GM19467 (cell line): ENCODE data around the gene TACC3.

ENCODE experiments used
- ATAC-seq: cut with Tn5 transposase; IDR thresholded peaks from one replicate; pipeline ENCODE4 v1.9.1; 2021; ENCODE audit warnings: mild to moderate bottlenecking, moderate library complexity; ENCODE audit not compliant: unreplicated experiment

TACC3 gene

DNA sequence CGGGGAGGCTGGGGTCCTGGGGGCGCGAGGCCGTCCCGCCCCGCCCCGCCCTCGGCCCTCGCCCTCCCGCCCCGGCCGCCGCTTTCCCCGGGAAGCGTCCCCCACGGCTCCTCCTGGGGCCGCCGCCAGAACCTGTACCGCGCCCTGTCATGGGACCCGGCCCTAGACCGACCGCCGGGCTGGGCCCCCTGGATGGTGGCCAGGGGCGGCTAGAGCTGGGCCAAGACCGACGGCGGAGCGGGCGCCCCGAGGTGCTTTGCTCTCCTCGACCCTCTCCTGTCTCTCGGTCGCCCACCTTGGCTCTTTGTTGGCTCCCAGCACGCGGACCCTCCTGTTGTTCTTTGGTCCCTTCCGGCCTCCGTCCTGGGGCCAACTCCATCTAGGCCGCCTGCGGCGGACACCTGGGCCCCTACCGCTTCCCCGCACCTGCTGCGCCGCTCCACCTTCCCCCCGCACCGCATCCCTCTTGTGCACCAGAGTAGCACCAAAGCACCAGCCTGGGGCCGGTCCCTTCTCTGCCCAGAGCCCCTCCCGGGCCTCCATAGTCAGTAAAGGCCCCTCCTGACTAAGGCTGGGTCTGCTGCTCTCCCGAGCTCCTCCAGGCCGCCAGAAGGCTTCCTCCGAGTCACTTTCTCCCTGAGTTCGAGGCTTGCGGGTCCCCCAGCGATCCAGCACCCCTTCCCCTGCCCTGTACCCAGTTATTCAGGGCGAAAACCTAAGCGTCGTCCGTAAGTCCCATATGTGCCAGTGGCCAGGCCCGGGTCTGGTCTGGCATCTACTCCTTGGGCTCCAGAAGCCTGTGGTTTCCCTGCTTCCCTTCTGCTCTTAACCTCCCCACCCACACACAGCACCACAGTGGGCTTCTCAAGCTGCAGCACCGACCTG, 587 bp downstream of the TACC3 start:
- ATAC-seq, result no peak

DNA sequence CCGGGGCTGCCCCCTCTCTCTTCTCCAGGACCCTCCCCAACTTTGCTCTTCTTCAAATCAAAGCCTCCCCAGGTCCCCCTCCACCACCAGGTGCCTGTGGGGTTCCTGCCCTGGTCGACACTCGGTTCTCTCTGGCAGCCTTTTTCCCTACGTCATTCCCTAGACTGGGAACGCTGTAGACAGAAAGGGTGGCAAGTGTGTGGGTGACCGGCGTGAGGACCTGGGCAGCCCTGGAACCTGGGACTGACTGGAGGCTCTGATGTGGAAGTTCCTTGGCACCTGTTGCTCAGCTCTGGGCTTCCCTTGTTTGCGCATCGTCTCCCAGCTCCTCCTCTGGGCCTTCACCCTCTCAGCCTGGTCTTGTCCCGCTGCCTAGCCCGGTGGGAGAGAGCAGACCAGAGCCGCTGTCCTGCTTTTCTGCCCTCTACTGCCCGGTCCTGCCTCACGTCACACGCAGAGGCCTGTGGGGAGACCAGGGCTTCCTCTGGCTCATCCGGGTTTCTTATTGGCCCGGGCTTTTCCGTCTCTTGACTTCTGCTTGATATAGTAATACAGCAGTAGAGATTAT, 1.3 kb downstream of the TACC3 start:
- ATAC-seq, result no peak

DNA sequence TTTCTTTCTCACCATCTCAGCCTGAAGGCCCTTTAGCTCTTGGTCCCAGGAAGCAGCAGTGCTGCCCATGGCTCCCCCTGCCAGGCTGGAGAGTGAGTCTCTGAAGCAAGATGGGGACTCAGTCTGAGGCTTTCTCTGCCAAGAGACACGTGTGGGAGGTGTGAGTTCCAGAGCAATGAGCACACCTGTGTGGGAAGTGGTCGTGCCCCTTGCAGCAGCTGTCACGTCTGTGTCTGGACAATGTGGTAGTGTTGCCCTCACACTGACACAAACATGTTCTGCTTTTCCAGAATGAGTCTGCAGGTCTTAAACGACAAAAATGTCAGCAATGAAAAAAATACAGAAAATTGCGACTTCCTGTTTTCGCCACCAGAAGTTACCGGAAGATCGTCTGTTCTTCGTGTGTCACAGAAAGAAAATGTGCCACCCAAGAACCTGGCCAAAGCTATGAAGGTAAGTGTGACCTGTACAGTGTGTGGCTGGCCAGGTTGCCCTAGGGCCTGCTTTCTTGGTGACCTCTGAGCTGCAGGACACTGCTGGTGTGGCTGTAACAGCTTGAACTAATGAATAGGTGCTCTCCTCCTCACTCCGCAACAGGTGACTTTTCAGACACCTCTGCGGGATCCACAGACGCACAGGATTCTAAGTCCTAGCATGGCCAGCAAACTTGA, 1.9 kb downstream of the TACC3 start:
- no peak for ATAC-seq

DNA sequence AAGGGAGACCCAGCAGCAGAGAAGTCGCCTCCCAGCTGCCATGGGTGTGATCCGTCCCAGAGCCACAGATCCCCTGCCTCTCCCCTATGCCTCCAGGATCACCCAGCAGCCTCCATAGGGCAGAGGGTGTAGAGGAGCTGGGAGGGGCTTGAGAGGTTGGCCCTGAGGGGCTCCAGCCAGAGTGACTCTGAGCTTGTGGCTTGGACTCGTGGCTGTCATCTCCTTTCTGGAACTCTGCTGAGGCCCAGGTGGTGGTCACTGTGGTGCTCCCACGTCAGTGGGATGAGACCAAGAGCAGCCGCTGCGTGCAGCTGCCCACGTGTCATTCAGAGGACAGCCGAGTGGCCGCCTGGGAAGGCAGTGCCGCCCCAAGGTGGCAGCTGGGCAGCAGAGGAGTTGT, 4.2 kb downstream of the TACC3 start:
- no peak for ATAC-seq

DNA sequence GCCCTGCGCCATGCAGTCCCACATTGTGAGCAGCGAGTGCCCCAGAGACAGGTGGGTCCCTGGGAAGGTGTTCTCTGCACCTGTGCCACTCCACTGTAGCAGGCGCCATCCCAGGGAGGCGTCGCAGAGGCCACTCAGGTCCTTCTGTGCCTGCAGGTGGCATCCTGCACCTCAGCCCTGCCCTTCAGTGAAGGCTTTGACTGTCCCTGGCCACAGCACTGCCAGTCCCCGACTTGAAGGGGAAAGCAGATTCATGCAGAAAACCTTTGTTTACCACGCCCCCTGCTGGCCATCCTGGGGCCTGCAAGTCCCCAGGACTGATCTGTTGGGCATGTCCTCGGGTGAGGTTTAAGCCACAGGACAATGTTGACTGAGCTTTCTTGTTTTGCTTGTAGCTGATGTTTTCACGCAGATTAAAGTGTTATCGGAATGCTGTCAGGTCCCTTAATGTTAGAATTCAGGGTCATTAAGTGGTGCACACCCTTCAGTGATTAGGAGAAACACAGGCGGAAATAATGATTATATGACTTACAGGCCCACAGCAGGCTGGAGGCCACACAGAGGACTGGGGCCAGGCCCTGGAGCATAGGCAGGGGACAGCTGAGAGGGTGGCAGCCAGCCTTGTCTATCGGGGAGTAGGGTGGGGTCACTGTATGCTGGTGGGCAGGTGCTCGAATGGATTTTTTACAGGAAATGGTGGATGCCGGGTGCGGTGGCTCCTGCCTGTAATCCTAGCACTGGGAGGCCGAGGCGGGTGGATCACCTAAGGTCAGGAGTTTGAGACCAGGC, 5.0 kb downstream of the TACC3 start:
- ATAC-seq, result no peak

DNA sequence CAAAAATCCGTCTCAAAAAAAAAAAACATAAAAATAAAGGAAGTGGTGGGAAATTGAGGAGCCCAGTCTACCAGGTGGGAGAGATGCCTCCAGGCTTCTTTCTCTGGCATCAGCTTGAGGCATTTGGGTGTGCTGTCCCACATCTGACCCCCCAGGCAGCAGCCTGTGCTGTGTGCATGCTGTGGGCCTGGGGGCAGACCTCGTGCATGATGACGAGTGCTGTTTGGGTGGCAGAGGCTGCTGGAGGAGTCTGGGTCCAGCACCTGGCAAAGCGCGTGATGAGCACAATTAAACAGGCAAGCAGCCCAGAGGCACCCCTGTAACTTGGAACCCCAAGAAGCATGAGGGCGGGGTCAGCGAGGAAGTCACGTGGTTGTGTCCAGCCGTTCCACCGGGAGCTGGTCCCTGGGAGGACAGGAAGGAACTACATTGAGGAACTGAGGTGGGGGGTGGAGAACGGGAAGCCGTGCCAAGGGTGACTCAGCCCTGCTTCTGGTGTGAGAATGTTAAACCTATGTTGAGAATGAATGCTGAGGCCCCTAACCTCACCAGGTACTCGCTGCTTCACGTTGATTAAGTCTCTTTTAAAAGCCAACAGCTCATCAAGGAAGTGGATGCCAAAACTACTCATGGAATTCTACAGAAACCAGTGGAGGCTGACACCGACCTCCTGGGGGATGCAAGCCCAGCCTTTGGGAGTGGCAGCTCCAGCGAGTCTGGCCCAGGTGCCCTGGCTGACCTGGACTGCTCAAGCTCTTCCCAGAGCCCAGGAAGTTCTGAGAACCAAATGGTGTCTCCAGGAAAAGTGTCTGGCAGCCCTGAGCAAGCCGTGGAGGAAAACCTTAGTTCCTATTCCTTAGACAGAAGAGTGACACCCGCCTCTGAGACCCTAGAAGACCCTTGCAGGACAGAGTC, 6.1 kb downstream of the TACC3 start:
- ATAC-seq, result no peak

DNA sequence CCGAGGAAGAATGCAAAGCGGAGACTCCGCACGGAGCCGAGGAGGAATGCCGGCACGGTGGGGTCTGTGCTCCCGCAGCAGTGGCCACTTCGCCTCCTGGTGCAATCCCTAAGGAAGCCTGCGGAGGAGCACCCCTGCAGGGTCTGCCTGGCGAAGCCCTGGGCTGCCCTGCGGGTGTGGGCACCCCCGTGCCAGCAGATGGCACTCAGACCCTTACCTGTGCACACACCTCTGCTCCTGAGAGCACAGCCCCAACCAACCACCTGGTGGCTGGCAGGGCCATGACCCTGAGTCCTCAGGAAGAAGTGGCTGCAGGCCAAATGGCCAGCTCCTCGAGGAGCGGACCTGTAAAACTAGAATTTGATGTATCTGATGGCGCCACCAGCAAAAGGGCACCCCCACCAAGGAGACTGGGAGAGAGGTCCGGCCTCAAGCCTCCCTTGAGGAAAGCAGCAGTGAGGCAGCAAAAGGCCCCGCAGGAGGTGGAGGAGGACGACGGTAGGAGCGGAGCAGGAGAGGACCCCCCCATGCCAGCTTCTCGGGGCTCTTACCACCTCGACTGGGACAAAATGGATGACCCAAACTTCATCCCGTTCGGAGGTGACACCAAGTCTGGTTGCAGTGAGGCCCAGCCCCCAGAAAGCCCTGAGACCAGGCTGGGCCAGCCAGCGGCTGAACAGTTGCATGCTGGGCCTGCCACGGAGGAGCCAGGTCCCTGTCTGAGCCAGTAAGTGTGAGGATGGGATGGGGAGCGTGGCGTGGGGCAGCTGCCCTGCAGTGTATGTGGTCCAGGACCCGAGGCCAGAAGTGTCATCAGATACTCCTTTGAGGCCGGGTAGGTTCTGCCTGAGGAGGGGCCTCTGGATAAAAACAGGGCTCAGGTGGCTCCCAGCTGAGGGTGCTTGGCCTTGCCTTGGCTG, 7.0 kb downstream of the TACC3 start:
- no peak for ATAC-seq

DNA sequence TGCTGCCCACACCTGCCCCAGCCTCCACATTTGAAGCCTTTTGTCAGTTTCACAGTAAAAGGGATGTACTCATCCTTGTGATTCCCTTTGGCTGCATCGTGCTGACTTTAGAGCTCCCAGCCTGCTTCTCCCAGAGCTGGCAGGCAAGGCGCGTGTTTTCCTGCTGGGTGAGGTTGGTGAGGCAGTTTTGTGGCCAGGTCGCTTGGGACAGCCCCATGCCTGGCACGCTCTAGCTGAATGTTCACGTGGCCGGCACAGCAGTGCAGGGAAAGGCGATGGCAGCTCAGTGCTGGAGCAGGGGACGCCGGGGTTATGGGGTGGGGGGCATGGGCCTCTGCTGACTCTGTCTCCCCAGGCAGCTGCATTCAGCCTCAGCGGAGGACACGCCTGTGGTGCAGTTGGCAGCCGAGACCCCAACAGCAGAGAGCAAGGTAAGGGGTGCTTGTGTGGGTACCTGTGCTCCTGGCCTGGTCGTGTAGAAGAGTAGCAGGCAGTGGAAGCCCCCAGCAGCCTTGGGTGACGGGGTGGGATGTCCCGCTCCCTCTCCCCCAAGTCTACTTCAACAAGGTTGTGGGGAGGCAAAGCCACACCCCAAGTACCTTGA, 9.3 kb downstream of the TACC3 start:
- no peak for ATAC-seq

DNA sequence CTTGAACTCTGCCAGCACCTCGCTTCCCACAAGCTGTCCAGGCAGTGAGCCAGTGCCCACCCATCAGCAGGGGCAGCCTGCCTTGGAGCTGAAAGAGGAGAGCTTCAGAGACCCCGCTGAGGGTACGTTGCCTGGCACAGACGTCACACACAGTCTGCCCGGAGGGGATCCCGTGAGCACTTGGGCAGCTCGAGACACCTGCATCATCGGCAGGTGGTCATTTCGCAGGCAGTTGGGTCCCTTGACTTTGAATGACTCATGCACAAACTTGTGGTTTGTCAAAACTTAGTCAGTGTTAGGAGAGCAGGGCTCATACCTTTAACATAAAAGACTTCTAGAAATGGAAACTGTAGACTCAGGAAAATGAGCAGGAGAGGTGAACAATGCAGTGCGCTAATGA, 9.9 kb downstream of the TACC3 start:
- no peak for ATAC-seq

DNA sequence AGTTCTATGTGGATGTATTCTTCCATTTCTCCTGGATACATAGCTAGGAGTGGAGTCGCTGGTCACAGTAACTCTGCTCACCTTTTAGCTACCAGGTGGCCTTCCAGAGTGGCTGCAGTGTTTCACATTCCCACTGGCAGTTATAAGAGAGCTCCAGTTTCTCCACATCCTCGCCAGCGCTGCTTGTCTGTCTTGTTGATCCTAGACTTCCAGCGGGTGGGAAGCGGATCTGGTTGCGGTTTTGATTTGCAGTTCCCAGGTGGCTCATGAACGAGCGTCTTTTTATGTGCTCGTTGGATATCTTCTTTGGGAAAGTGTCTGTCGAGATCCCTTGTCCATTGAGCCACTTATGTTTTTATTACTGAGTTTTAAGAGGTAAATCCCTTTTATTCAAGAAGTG, 11.6 kb downstream of the TACC3 start:
- no peak for ATAC-seq

DNA sequence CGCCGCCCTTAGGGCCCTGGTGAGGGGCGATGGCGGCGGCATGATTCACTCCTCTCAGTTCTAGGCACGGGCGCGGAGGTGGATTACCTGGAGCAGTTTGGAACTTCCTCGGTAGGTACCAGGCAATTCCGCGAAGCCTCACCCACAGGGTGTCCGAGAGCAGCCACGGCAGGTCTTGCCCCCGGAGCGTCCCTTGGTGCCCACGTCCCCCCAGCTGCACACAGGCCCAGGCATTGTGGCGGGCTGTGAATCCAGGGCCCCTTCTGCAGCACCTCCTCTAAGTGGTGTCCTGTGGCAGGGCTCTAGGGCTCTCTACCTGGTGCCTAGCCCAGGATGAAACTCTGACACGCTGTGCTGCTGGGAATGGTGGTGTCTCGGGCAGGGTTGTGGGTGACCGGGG, 13.9 kb downstream of the TACC3 start:
- no peak for ATAC-seq

DNA sequence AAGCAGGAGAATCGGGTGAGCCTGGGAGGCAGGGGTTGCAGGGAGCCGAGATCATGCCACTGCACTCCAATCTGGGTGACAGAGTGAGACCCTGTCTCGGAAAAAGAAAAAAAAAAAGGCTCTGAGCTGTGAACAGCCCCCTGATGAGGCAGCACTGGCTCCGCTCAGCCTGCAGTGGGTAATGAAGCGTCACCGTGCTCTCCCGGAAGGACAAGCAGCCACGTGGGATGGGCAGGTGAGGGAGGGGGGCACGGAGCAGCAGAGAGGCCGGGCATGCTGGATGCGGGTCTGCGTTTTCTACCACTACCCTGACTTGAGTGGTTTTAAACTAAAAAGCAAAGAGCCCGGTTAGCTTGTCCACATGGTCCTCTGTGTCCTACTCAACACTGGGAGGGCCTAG, 15.5 kb downstream of the TACC3 start:
- no peak for ATAC-seq

DNA sequence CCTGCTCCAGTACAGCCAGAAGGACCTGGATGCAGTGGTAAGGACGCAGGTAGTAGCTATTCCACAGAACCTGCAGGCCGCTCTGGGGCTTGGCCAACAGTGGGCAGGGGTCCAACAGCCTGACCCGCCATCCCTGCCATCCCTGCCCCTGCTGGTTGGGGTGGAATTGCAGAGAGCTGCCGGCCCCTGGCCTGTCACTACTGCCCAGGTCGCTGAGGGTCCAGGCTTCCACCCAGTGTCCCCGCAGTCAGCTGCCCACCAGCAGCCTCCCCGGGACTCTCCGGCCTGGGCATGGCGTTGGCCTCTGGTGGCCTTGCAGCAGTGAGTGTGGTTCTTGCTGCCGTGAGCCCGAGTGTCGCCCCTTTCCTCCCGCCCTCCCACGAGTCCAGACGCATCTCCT, 16.3 kb downstream of the TACC3 start:
- no peak for ATAC-seq

DNA sequence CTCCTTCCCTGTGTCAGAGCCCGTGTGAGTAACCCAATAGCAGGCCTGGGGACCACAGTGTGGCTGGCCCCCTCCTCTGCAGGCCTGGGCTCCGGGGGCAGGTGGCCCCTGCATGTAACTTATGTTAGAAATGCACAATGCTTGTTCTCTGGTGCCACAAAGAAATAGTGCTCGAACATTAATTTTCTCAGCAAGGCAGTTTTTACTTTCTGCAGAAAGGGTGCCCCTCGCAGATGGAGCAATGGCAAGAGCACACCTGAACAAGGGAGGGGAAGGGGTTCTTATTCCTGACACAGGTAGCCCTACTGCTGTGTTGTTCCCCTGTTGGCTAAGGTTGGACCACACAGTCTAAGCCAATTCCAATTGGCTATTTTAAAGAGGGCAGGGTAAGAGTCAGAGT, 17.1 kb downstream of the TACC3 start:
- no peak for ATAC-seq

DNA sequence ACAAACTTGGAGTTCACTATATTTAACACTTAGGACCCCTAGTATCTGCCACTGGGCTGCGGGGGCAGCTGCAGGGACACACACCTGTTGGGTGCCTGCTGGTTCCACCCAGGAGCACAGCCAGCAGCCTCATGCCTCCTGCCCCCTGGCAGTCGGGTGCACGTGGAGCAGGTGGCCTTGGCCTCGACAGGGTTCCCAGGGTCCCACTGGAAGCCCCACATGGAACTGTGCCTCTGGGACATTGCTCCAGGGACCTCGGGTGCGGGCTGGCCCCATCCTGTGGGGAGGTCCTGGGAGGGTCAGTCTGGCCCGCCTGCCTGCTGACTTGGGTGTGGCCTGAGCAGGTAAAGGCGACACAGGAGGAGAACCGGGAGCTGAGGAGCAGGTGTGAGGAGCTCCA, 18.0 kb downstream of the TACC3 start:
- no peak for ATAC-seq

DNA sequence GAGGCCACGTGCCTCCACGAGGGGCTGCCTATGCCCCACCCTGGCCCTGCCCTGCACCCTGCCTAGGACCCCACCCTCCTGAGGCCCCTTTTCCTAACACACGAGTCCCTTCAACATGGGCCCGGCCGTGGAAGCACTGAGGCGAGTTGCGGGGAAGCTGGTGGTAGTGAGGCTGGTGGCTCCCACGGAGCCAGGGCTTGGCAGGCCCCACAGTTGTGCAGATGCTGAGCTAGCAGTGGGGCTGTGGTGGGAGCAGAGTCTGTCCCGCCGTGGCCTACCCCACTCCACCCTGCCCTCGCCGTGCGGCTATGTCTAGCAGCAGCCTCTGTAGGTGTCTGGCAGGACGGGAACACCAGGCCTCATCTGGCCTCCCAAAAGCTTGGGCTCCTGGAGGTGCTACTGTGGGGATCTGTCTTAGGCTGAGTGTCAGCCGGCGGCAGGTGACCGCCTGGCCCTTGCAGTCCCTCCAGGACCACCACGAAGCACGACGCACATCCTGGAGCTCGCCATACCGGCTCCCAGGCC, 18.8 kb downstream of the TACC3 start:
- no peak for ATAC-seq

DNA sequence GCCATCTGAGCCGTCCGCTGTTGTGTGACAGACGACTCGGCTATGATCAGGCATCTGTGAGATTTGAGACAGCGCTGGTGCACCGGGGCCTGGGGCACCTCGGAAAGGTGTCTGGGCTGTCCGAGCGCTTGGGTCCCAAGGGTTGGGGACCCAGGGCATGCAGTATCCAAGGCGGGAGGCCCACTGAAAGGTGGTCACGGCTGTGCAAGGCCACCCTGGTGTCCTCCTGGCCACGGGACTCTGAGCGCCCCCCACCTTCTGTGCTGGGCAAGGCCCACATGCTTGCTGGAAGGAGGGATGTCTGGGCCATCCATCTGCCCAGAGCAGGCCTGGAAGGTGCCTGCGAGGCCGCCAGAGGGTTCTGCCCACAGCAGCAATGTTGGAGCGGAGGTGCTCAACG, 19.9 kb downstream of the TACC3 start:
- no peak for ATAC-seq

DNA sequence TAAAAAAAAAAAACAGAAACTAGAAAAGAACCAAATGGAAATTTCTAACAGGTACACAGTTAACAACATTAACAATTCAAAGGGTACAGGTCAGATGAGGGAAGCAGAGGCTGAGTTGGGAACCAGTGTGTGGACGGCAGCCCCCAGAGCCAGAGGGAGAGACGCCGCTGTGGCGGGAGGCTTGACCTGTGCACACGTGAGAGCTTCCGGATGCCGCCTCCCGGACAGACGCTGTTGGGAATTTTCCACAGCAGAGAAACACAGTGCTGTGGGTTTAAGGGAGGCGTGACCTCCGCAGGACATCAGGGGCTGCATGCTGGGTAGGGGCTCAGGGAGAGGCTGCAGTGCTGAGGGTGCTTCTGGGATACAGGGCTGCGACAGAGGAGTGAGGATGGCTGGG, 22.2 kb downstream of the TACC3 start:
- ATAC-seq, result no peak

DNA sequence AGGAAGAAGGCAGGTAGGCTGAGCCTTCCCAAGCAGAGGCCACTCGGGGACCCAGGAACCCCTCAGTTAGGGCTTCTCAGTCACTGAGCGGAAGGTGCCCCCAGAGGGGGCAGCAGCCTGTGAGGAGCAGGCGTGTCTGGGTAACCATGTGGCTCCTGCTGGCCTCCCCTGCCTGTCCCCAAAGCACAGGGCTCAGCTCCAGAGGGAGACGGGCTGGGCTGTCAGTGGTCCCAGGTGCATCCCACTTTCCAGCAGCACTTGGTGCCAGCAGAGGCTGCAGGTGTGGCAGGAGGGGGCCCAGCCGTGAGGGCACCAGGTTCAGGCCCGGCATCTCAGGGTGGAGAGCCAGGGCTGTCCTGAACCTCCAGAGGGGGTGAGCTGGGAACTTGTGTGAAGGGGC, 22.7 kb downstream of the TACC3 start:
- no peak for ATAC-seq
